H1 (cell line): ENCODE measurements around the gene TNFRSF6B. TPM values are rescaled to one million over a fixed set of nuclear protein-coding genes. Genes with fewer than 3 reads are reported as not detected.
A peak's percentile ranks its signal among the peaks of the same experiment; 100 is the strongest.

Source experiments
- CTCF ChIA-PET: fragments of 300-600 bp; sonication (Branson Sonifier 250); formaldehyde crosslinking; loops from one replicate; lab custom pipeline; 2021; ENCODE audit not compliant: partially characterized antibody; lab: Charles Lee
- POLR2A ChIA-PET: fragments of 300-600 bp; sonication (Branson Sonifier 250); formaldehyde crosslinking; loops from one replicate; lab custom pipeline; 2021; ENCODE audit warnings: inconsistent platforms; ENCODE audit not compliant: partially characterized antibody; lab: Charles Lee
- DNase-seq, 2 experiments: peaks; one replicate each; pipeline versions ENCODE4 v3.0.0 to v3.0.0-alpha.2; 2010 to 2022; ENCODE audit warnings: low spot score in 2 of 2, low read depth in 1 of 2, mixed read lengths in 1 of 2
- FAIRE-seq: peaks from 2 replicates; lab custom pipeline; 2011; peaks lifted over from hg19 to GRCh38; lab: Jason Lieb, UNC
- H2AFZ ChIP-seq: 2 replicates; pipeline ENCODE4 v1.8.1; 2012; ENCODE audit warnings: low read length, inconsistent platforms
- H2AK5ac ChIP-seq: 2 replicates; pipeline ENCODE4 v1.6.1; 2013; ENCODE audit warnings: low read depth, low read length
- H2BK120ac ChIP-seq: replicated peaks from 2 replicates; pipeline ENCODE3; 2013; ENCODE audit warnings: low read depth, low read length, inconsistent platforms
- H2BK12ac ChIP-seq: 2 replicates; pipeline ENCODE4 v1.6.1; 2013; ENCODE audit warnings: low read depth, low read length
- H2BK15ac ChIP-seq: 2 replicates; pipeline ENCODE4 v1.6.1; 2013; ENCODE audit warnings: low read length
- H2BK20ac ChIP-seq: 2 replicates; pipeline ENCODE4 v1.6.1; 2013; ENCODE audit warnings: low read length
- H2BK5ac ChIP-seq: 2 replicates; pipeline ENCODE4 v1.6.1; 2013; ENCODE audit warnings: low read depth, low read length
- H3K14ac ChIP-seq: 2 replicates; pipeline ENCODE4 v1.6.1; 2013; ENCODE audit warnings: inconsistent platforms; ENCODE audit not compliant: insufficient read length
- H3K18ac ChIP-seq: 2 replicates; pipeline ENCODE4 v1.6.1; 2013; ENCODE audit warnings: low read length; ENCODE audit errors: extremely low read depth
- H3K23ac ChIP-seq: 2 replicates; pipeline ENCODE4 v1.6.1; 2013; ENCODE audit warnings: inconsistent platforms; ENCODE audit not compliant: insufficient read length
- H3K23me2 ChIP-seq: 2 replicates; pipeline ENCODE4 v1.6.1; 2013; ENCODE audit warnings: low read depth, low read length
- H3K27ac ChIP-seq: 2 replicates; pipeline ENCODE4 v1.6.1; 2011; ENCODE audit warnings: low read depth, low read length, inconsistent platforms
- H3K27me3 ChIP-seq, 4 experiments: replicated peaks in 1 of 4; 1 replicate in 1 of 4; 2 replicates in 3 of 4; pipeline versions ENCODE4 v1.6.1 to v1.8.1; 2011 to 2013; ENCODE audit warnings: low read length in 3 of 4, mild to moderate bottlenecking in 3 of 4, inconsistent platforms in 2 of 4, mixed read lengths in 2 of 4, moderate library complexity in 1 of 4; ENCODE audit not compliant: control insufficient read depth in 3 of 4, insufficient read depth in 3 of 4; ENCODE audit errors: extremely low read depth in 1 of 4
- H3K36me3 ChIP-seq, 4 experiments: 2 replicates each; pipeline versions ENCODE4 v1.6.1 to v1.8.1; 2011 to 2013; ENCODE audit warnings: mild to moderate bottlenecking in 4 of 4, low read length in 3 of 4, moderate library complexity in 2 of 4, control low read depth in 1 of 4, inconsistent platforms in 1 of 4; ENCODE audit not compliant: insufficient read depth in 4 of 4, control insufficient read depth in 2 of 4
- H3K4ac ChIP-seq: replicated peaks from 2 replicates; pipeline ENCODE3; 2013; ENCODE audit warnings: low read length, low read depth, mixed read lengths, inconsistent platforms; ENCODE audit not compliant: insufficient read length
- H3K4me1 ChIP-seq, 4 experiments: replicated peaks in 1 of 4; 1 replicate in 1 of 4; 2 replicates in 3 of 4; pipeline versions ENCODE4 v1.6.1 to v1.8.1; 2011 to 2013; ENCODE audit warnings: low read length in 3 of 4, inconsistent platforms in 2 of 4, mixed read lengths in 1 of 4; ENCODE audit not compliant: insufficient read depth in 4 of 4, control insufficient read depth in 3 of 4
- H3K4me2 ChIP-seq, 2 experiments: 2 replicates each; pipeline versions ENCODE4 v1.6.1 to v1.8.1; 2011 to 2013; ENCODE audit warnings: low read depth in 2 of 2, low read length in 2 of 2, control low read depth in 1 of 2, inconsistent platforms in 1 of 2, mild to moderate bottlenecking in 1 of 2; ENCODE audit not compliant: insufficient read depth in 1 of 2
- H3K4me3 ChIP-seq, 4 experiments: fragments of 200-600, 300-600 bp in 1 of 4; sonication (generic), shearing (Covaris generic), sonication (Bioruptor Twin) in 1 of 4; 2 replicates each; pipeline versions ENCODE4 v1.5.1 to v1.8.1; 2011 to 2016; ENCODE audit warnings: low read length in 4 of 4, low read depth in 3 of 4, control low read depth in 2 of 4, inconsistent platforms in 2 of 4, mild to moderate bottlenecking in 2 of 4, mixed read lengths in 1 of 4, moderate library complexity in 1 of 4; ENCODE audit not compliant: insufficient read depth in 2 of 4; ENCODE audit errors: extremely low read depth in 1 of 4
- H3K56ac ChIP-seq: replicated peaks from 2 replicates; pipeline ENCODE3; 2013; ENCODE audit warnings: low read depth, mild to moderate bottlenecking, mixed read lengths, low read length, inconsistent platforms; ENCODE audit not compliant: insufficient read length
- H3K79me1 ChIP-seq: 2 replicates; pipeline ENCODE4 v1.6.1; 2013; ENCODE audit warnings: low read depth, low read length, control low read depth
- H3K79me2 ChIP-seq, 2 experiments: 2 replicates each; pipeline versions ENCODE4 v1.6.1 to v1.8.1; 2012 to 2013; ENCODE audit warnings: low read length in 2 of 2, mild to moderate bottlenecking in 2 of 2, inconsistent platforms in 1 of 2; ENCODE audit not compliant: insufficient read depth in 2 of 2, control insufficient read depth in 1 of 2
- H3K9ac ChIP-seq, 4 experiments: replicated peaks in 1 of 4; 1 replicate in 1 of 4; 2 replicates in 3 of 4; pipeline versions ENCODE4 v1.6.1 to v1.8.1; 2011 to 2013; ENCODE audit warnings: low read depth in 3 of 4, low read length in 3 of 4, control low read depth in 2 of 4, mild to moderate bottlenecking in 2 of 4, moderate library complexity in 2 of 4, inconsistent platforms in 1 of 4; ENCODE audit errors: extremely low read depth in 1 of 4
- H3K9me3 ChIP-seq, 2 experiments: 2 replicates each; pipeline versions ENCODE4 v1.6.1 to v1.8.1; 2012 to 2013; ENCODE audit warnings: mild to moderate bottlenecking in 2 of 2, moderate library complexity in 2 of 2, control low read depth in 1 of 2, inconsistent platforms in 1 of 2, low read depth in 1 of 2, low read length in 1 of 2, mixed read lengths in 1 of 2; ENCODE audit not compliant: insufficient read depth in 2 of 2
- H4K20me1 ChIP-seq, 2 experiments: replicated peaks in 1 of 2; 2 replicates each; pipeline versions ENCODE3 to v1.8.1; 2011 to 2013; ENCODE audit warnings: inconsistent platforms in 2 of 2, low read length in 2 of 2, mild to moderate bottlenecking in 1 of 2; ENCODE audit not compliant: insufficient read depth in 2 of 2, control insufficient read depth in 1 of 2
- H4K5ac ChIP-seq: 2 replicates; pipeline ENCODE4 v1.6.1; 2013; ENCODE audit warnings: low read length, low read depth, mixed read lengths, inconsistent platforms; ENCODE audit not compliant: insufficient read length
- H4K8ac ChIP-seq: 2 replicates; pipeline ENCODE4 v1.8.0; 2013; ENCODE audit warnings: mild to moderate bottlenecking, moderate library complexity, low read length, inconsistent platforms; ENCODE audit not compliant: insufficient read depth; ENCODE audit errors: extremely low read depth
- H4K91ac ChIP-seq: replicated peaks from 2 replicates; pipeline ENCODE3; 2013; ENCODE audit warnings: low read length, mixed read lengths, inconsistent platforms; ENCODE audit not compliant: insufficient read length
- HDAC2 ChIP-seq, 2 experiments: fragments of 300-600 bp in 1 of 2; sonication (generic) in 1 of 2; IDR thresholded peaks; 2 replicates each; pipeline ENCODE4 v1.6.1; 2011 to 2012; ENCODE audit warnings: low read depth in 2 of 2, low read length in 2 of 2, mild to moderate bottlenecking in 2 of 2, moderate library complexity in 2 of 2, borderline replicate concordance in 1 of 2, inconsistent platforms in 1 of 2
- HDAC6 ChIP-seq: IDR thresholded peaks from one replicate; pipeline ENCODE4 v1.7.1; 2012; ENCODE audit warnings: low read depth, mild to moderate bottlenecking, inconsistent platforms, low read length, moderate library complexity
- JUN ChIP-seq: IDR thresholded peaks from 2 replicates; pipeline ENCODE4 v1.6.1; 2011; ENCODE audit warnings: low read depth, mild to moderate bottlenecking, improper control_type of control experiment, low read length
- WGBS, 2 experiments: shearing (Covaris generic) in 1 of 2; methylation state at CpG; one replicate each; pipeline versions ENCODE4 v1.1.6 to v1.1.7; 2013 to 2015; ENCODE audit warnings: low lambda C conversion rate in 2 of 2, mixed read lengths in 2 of 2, inconsistent platforms in 1 of 2, low coverage in 1 of 2, missing lambda C conversion rate in 1 of 2; ENCODE audit not compliant: insufficient replicate concordance in 2 of 2, insufficient coverage in 1 of 2, insufficient read length in 1 of 2; ENCODE audit errors: extremely low coverage in 1 of 2, missing lambda C conversion rate in 1 of 2; 5-methylcytosine and 5-hydroxymethylcytosine counted together
- polyA plus RNA-seq, 7 experiments: library from polyadenylated mRNA; depleted of rRNA in 3 of 7; stranded (reverse) in 5 of 7; unstranded in 2 of 7; fragments of >200 nt in 5 of 7; fragments of 200-250 nt in 2 of 7; gene quantifications; 1 replicate in 5 of 7; 2 replicates in 1 of 7; 4 replicates in 1 of 7; pipeline versions ENCODE4 v1.2.1 to v1.2.3, GENCODE V29; 2011 to 2013; ENCODE audit warnings: missing spikeins in 2 of 7, mixed read lengths in 2 of 7
- total RNA-seq: library from RNA; stranded (reverse); fragmentation: NEBNext Ultra II Directional; extraction: Animal tissue kit (Norgen Biotek cat#: 25700); gene quantifications from 2 replicates; pipeline ENCODE4 v1.2.1, GENCODE V29; 2021

TNFRSF6B gene
- total and polyA plus RNA-seq, 2 of the 8 experiments (the other 6 are each of a cell fraction or from before 2014, with no cell fraction given), result 3.1 TPM; not detected in 1

- no peaks in the 10 kb centered on the region for H3K79me1 ChIP-seq
- no peaks in the 10 kb centered on the region; a peak in 1 of 4 replicates for H3K9me3 ChIP-seq
- FAIRE-seq (no peak), DNase-seq (no peak)
- TF ChIP-seq JUN (no peak), HDAC6 (no peak), HDAC2 (IDR thresholded peaks at IDR 0.05; ENCODE audit: borderline replicate concordance in 1 of 2, low read depth in 2 of 2, low read length in 2 of 2) (no peak)
- no peak overlapping the region for H2BK15ac ChIP-seq
- H2AK5ac ChIP-seq, result no peak overlapping the region
- no peaks in the 10 kb centered on the region for H3K79me2 ChIP-seq
- WGBS, 2 experiments, result 97% methylated on average over 14 of the region's 31 CpGs; no CpG with 5 or more reads in 1 of the 2 experiments
- ChIA-PET POLR2A (interaction anchor here (0.6 to 4.3 kb wide), 5 partner anchors 8 to 186 kb away, joined by 3 to 31 read pairs (median 6); partner anchors contain the start of gene TNFRSF6B), CTCF (interaction anchor here (1.1 to 1.7 kb wide), 3 partner anchors 10 to 151 kb away, joined by 3 to 4 read pairs (median 4); partner anchors contain the start of gene PTK6)
- H4K20me1 ChIP-seq, result peaks cover 0 to 5% of the 10 kb centered on the region in 2 experiments
- no peak overlapping the region for H3K56ac ChIP-seq
- no peaks in the 10 kb centered on the region; a peak in 1 of 7 replicates for H3K4me1 ChIP-seq
- no peak overlapping the region for H2BK20ac ChIP-seq
- H3K36me3 ChIP-seq, result no peaks in the 10 kb centered on the region
- H2BK5ac ChIP-seq, result no peak overlapping the region
- H4K5ac ChIP-seq, result no peak overlapping the region
- H2BK120ac ChIP-seq, result no peak overlapping the region
- H3K23me2 ChIP-seq, result peaks cover 3% of the 10 kb centered on the region; the same call in 1 of the 2 replicates
- H3K27ac ChIP-seq, result no peak overlapping the region
- no peak overlapping the region for H3K18ac ChIP-seq
- H3K4ac ChIP-seq, result no peak overlapping the region
- no peak overlapping the region for H3K9ac ChIP-seq
- no peak overlapping the region for H3K4me3 ChIP-seq
- no peak overlapping the region for H2BK12ac ChIP-seq
- no peaks in the 10 kb centered on the region for H3K27me3 ChIP-seq
- H3K14ac ChIP-seq, result no peak overlapping the region
- no peak overlapping the region for H3K23ac ChIP-seq
- H2AFZ ChIP-seq, result no peak overlapping the region
- H4K91ac ChIP-seq, result no peak overlapping the region
- H4K8ac ChIP-seq, result peak overlapping the region; percentile 62; the same call in 1 of the 2 replicates
- no peak overlapping the region for H3K4me2 ChIP-seq
Observed at GRCh38 chr20:63688228-63689045, 8.0 kb upstream of the TNFRSF6B start.
